HG02610 (cell line): ENCODE measurements around the gene USP22.

Experiments used
- ATAC-seq: cut with Tn5 transposase; IDR thresholded peaks from one replicate; pipeline ENCODE4 v1.9.1; 2021; ENCODE audit warnings: mild to moderate bottlenecking, moderate library complexity; ENCODE audit not compliant: unreplicated experiment

USP22 gene

DNA sequence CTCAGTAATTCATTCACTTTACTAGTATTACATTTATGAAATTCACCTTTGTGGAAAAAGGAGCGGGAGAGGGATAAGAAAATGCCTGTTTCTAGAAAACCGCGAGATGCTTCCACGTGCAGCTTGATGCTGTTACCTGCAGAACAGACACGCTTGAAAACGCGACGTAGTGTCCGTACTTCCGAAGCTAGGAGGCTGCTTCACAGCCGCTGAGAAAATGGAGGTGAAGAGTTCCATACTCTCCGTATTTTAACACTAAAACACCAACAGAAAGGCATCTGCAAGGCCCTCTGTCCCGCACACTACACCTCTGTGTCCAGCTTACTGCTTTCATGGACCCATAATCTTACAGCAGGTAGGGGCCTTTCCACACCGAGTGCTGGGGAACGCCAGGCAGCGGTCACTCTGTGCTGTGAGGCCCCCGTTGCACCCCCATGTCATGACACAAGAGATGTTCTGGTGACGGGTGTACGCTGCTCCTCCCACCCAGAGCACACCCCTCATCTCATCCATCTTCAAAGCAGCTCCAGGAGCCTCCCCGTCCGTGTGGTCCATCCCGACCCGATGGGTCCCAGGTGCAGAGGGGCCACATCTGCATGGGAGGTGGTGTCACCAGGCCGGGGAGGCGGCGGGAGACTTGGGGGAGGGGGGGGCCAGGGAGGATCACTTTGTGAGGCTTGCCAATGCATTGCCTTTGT lies 40.4 kb downstream of the USP22 start:
- no peak for ATAC-seq

DNA sequence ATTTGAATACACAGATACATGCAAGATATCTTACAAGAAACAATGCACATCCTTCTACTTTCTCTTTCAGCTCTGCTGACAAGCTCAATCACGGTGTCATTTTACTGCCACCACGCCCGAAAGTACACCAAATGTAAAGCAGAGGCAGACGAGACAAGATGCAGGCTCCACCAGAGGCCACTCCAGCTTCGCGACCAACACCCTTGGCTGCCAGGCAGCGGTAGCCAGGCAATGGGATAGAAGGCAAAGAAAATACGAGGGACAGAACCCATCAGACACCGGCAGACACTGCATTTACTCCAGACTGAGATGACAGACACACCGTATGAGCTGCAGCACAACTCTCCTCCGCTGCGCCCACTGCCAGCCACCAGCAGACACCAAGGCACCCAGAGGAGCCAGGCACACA lies 41.0 kb downstream of the USP22 start:
- no peak for ATAC-seq

DNA sequence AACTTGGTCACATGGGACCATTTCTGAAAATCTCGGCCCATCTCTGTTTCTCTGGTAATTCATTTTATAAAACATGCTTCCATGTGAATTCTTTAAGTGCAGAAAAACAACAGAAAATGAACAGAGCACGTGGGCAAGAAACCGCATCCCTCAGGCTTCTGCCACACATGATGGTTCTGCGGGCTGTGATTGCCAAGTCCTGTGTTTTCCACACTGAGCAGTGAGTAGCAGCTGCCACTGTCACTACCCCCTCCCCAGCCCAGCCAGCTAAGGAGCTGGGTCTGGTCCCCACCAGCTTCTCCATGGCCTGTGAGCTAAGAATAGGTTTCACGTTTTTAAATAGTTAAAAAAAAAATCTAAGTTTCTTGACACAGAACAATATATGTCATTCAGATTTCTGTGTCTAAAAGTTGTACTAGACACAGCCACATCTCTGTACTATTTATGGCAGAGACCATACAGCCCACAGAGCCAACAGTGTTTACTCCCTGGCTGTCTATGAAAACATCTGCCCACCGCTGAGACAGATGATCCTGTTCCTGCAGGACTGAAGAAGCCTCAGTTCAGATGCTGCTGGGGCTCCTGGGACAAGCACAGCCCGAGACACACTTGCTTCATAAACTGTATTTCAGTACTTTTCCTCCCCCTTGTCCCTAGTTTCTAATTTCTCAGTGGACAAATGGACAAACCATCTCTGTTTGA lies 41.5 kb downstream of the USP22 start:
- no peak for ATAC-seq

DNA sequence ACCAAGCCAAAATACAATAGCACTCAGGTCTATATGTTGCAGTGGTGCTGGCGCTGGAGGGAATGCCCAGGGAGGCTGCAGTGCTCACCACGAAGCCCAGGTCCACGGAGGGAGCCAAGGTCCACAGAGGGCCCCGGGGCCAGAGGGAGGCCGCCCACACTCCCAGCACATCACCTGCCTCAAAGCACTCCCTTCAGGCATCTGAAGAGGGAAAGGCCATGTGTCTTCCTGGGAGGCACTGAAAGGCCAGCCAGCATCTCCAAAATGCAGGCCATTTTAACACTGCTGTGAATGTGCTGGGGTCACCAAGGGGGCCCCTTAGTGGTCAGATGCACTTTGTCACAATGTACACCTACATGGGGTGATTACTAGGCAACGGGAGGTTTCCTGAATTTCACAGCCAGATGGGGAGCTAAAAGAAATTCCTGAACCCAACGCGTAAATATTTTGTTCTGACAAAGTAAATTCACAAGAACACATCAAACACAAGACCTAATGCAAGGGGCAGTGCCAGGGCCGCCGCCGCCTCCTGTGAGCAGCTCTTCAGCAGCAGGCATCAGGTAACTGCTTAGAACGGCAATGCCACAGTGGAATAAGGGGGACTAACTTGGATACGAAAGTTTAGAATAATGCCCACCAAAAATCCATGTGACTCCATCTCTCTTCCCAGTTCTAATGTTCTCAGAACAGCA lies 42.8 kb downstream of the USP22 start:
- no peak for ATAC-seq

DNA sequence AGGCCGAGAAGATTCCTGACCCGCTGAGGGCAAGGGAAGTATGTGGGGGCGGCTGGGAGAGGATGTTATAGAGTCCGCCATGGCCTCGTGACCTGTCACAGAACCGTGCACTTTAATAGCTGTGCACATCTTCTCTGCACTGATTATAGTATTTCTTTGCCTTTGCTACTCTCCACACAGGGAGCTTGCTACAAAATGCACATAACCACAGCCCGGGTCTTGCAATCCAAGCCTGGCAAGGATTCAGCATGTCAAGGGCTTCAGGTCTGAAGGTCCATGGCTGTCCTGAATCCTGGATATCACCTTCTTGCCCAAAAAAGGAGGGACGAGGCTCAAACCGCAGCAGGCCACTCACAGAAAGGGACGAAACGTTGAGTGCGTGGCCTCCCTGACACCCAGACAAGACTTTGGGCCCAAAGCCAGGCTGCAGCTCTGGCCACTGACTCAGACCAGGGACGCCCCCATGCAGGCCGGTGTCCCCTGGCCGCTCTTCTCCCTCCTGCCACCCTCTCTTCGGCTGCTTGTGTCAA lies 43.7 kb downstream of the USP22 start:
- no peak for ATAC-seq

DNA sequence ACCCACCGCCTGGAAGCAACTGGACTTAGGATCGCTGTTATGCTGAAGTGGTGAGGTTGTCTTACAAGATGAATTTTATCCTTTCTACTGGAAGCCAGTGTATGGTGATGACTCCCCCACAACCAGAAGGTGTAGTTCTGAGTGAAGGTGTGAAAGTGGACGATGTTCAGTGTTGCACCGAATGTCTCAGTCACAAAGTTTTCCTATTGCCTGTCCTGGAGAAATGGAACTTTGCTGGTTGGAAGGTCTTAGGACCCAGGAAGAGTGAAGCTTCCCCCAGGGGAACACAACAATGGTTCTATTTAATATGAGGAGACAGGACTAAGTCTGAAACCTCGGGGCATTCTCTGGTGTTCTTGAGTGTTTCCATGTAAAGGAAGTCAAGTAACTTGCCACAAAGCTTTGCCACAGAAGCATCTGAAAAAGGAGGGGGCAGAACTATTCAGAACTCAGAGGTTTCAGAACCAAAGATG lies 44.2 kb downstream of the USP22 start:
- no peak for ATAC-seq

DNA sequence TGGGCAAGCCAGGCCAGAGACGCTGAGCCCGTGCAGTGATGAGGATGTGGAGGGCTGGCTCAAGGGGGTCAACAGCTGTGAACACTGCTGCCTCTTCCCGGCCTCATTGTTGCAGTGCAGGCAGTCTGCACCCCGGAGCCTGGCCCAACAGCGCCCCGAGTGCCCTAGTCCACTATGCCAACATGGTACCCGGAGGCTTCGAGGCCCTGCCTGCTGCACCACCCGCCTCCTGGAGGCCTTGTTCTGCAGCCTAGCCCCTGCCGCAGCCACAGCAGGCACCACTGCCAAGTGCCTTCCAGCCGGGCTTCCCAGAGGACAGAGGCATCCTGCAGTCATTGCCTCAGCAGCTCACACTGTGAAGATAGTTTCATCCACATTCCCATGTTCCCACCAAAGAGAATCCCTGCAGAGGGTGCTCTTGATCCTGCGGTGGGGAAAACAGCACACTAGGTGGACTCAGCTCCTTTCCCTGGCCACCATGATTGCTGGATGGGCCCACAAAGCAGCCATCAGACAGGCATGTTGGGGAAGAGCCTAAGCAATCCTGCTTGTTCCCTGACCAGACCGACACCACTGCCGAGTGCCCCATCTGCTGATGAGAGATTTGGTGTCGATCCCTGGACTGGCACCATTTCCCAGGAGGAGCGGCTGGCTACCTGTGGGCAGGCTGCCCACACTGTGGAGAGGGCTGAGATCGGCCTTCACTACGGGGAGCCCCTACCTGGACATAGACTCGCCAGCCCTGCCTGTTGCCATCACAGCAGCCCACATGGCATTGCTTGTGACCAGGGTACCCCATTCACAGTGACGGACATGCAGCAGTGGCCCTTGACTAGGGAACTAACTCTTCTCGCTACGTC lies 44.9 kb downstream of the USP22 start:
- ATAC-seq, result no peak

DNA sequence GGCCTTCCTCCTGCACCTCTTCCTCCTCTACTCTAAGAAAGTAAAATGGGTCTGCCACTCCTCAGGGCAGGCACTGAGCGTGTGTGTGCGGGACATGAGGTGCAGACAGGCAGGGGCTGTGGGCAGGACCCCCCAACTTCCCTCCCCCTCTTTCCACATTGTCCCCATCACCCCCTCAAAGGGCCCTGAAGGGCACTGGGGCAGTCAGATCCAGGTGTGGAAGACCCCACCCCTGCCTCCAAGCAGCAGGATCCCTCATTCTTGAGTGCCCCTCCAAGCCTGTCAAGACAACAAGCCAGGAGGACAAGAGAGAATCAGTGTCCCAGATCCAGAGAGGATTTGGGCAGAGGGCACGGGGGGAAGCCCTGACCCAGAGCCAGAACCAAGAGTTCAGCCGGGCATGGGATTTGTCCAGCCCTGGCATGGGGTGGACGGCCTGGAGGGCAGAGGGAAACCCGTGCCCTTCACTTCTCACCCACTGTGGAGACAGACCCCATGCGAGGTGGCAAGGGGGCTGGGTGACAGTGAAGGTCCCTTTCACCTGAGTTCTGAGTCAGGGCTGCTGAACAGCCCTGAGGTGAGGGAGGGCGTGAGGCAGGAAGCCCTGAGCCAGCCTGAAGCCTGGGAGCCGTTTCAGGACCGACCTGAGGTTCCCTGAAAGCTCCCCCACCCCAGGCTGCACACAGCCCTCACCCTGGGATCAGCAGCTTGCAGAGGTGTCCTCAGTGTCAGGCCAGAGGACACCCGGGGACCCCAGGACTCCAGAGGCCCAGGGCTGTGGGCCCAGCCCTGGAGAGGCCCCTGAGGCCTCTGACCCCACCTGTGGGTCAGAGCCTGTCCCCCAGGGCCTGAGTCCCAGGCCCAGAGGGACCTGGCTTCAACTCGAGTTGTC lies 45.8 kb downstream of the USP22 start:
- no peak for ATAC-seq

DNA sequence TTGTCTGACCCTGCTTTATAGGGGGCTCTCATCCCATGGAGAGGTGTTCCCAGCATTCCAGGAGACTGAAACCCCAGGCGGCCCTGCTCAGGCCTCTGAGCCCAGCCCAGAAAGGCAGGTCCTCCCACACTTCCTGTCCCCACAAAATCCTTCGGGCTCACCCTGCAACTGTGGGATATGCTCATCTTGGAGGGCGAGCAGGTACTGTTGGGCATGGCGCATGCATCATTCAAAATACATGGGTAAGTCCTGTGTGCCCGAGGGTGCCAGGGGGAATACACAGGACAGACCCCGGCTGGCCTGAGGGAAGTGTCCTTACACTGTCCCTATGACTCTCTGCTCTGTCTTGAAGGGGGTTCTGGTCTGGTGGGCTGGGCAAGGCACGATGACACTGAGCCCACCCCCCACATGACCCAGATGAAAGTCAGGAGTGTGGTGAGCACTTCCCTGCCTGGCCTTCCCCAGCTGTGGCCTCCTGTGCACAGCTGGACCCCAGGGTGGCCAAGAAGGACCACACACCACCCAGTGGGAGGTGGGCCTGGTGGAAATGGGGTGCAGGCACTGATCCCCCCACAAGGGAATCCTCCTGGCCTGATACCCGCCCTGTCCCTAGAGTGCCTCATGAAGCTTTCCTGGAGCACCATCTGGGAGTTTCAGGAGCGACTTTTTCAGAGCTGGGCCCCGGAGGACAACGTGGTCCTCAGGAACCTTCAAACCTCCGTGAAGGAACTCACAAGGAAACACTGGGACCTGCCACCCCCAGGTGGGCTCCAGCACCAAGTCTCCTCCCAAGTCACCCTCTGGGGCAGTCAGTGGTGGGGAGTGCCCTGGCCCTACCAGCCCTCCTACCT lies 46.7 kb downstream of the USP22 start:
- ATAC-seq, result no peak

DNA sequence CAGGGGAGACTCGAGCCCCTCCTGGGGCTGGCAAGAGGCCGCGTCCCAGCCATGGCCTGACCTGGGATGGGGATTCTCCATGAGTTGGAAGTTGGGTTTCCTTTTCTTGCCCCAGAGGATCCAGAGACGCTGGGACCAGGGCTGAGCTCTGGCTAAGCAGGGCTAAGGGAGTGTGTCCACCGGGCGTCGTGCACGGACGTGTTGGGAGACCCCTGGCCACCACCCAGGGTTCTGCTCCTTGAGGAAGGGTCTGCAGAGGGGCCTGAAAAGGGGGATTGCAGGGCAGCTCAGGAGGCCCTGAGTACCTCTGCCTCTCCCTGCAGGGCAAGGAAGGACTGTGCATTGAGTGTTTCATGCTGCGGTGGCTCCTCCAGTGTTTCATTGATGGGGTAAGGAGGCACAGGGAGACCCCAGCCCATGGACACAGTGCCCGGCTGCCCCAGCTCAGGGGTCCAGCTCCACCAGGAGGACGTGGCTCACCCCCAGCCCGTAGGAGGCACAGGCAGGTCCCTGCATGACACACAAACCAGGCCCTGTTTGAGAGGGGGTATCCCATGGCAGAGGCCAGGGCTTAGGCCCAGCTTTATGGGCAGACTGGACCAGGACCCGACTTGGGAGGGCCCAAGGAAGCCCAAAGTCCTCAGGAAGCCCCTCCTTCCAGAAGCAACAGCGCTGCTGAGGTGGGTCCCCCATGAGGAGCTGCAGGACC lies 47.5 kb downstream of the USP22 start:
- no peak for ATAC-seq

DNA sequence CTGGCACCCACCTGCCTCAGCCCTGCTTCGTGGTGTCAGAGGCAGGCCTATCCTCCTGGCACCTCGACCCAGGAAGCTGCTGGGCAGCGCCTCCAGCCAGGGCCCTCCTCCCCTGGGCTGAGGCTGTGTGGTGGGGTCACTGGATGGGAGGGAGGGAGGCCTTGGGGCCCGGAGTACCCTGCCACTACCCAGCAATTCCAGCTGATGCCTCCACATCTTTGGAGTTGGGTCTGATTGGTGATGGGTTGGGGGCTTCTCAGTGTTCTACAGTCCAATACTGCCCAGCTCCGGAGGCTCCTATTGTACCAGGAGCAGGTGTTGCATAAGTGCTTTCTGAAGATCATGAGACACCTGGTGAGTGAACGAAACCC lies 48.0 kb downstream of the USP22 start:
- no peak for ATAC-seq

DNA sequence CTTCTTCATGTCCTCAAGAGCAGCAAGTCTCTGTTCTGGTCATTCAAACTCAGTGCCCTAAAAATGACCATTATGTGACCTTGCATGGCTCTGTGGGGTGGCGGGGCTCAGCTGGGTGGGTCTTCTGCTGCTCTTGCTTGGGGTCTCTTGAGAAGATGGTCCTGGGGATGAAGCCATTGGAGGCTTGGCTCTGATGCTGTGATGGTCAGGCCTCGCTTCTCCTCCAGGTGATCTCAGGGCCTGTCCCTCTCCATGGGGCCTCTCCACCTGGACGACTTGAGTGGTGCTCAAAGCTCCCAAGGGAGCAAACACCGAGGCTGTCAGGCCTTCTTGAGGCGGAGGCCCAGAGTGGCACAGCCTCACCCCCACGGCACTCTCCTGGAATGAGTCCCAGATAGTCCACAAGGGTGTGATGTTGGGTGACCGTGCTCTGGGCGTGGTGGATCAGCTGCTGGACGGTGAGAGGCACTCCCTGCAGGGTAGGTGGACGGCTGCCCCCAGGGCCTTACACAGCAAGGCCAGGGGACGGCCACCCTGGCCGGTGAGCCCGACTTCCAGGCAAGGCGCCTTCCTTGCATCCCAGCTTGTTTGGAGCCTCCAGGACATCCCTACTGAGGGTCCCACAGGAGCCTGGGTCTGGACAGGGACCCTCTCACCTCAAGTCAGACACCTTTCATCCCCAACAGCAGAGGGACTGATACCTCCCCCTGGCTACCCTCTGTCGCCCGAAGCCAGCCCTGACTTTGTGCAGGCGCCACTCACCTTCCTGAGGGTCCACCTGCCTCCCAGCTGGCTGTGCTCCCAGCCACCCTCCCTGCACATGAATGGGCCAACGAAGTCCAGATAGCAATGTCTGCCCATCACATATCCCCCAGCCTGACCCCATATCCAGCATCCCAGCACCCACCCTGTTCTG lies 48.7 kb downstream of the USP22 start:
- ATAC-seq, result no peak

DNA sequence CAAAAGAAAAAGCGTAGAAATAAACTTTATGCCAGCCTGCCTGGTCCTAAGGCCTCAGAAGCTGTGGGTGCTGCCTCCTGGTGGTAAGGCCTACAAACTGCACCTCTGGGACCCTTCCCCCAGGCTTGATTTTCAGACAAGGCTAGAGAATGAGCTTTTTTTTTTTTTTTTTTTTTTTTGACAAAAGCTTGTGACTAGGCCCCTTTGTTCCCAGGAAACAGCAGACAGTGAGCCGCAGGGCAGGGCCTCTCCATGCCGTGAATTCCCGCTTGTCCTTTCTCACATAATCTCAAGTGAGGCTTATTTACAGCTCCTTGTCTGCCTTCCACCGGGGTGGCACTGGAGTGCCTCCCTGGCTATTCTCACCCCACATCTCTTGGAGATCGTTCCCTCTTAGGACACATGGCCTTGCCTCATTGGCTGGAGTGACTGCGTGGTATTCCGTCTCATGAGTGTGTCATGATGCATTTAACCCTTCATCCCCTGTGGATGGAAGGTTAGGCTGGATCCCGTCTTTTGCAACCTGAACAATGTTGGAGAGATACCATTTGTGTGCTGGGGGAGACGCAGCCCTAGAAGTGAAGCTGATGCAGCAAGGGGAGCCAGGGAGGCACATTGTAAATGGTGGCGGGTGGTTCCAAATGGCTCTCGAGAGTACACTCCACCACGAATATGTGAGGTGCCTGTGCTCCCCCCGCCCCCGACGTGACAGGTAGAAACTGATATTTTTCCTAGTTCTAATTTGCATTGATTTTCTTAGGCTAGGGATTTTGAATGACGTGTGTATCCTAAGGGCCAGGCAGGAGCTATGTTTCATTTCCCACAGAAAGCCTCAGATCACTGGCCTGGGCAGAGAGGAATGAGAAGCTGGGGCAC lies 49.6 kb downstream of the USP22 start:
- no peak for ATAC-seq

DNA sequence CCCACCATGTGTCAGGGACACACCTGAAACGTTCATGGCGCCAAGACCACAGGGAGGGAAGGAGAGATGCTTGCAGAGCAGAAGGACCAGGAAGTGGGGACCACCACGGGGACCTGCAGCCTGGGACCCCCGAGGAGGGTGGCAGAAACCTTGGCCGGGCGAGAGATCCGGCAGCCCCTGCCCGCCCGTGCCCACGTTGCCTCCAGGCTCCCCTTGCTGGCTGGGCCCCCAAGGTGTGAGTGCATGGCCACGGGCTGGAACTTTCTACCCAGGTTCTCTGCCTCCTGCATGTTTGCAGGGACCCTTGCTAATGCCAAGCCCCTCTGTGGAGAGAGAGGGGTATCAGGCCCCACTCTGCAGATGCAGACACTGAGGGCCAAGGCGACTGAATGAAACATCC lies 50.4 kb downstream of the USP22 start:
- ATAC-seq, result no peak

DNA sequence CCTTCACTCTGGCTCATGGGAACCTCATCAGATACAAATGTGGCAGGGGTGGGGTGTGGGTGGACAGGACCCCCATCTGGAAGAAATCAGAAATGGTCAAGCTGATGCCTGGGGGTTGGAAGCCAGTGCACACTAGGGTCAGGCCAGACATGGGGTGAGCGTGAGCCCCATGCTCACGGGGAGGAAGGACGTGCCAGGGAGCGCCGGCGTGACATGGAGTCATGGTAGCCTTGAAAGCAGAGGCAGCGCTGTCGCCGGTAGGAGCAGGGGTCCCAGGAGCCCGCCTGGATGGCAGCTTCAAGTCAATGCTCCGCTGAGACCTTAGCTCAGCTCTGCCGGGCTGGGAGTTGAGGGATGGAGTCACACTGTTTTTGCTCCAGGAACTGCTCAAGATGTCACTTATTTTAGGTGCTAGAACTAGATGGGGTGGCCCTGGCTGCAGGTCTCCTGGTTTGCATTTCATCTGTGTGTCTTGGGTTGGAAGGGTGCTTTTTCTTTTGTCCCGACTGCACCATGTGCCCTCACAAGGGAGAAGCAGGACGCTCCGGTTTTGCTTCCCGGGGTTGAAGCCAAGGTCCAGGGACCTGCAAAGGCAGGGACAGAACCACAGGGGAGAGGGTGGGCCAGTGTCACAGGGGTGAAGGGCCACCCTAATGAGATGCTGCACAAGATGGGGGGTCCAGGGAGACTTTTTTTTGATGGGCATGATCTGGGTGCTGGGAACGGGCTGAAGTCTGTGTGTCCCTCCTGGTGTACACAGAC lies 51.4 kb downstream of the USP22 start:
- no peak for ATAC-seq
